ENCODE data around the gene CSTF1.

- no peak for TF ChIP-seq POLR2A (IDR thresholded peaks at IDR 0.05)
- TF ChIP-seq POLR2AphosphoS5 (IDR thresholded peaks at IDR 0.05), result no peak
Observed at GRCh38 chr20:56428410-56428809, 36.0 kb downstream of the CSTF1 start.

Data from prostate gland (tissue), 1 donor.